ENCODE measurements around the gene CROCC2. TPM values are rescaled to one million over a fixed set of nuclear protein-coding genes. Genes with fewer than 3 reads are reported as not detected.

The CROCC2 gene
- total RNA-seq, 1 donor from 2014 or later, result 2.9 TPM

GRCh38 chr2:240879105-240879504 is 27.0 kb upstream of the CROCC2 start:
- DNase-seq (ENCODE audit: low spot score in 2 of 2), result no peak
- Histone ChIP-seq H3K27me3 (no peaks in the 10 kb centered on the region), H3K36me3 (no peaks in the 10 kb centered on the region), H3K4me3 (no peak overlapping the region), H3K27ac (no peak overlapping the region), H3K4me1 (no peaks in the 10 kb centered on the region), H3K9me3 (no peaks in the 10 kb centered on the region)
- TF ChIP-seq CTCF (IDR thresholded peaks at IDR 0.05), result no peak
- intact Hi-C loops (cut with DNase I), result no loop called here

DNA sequence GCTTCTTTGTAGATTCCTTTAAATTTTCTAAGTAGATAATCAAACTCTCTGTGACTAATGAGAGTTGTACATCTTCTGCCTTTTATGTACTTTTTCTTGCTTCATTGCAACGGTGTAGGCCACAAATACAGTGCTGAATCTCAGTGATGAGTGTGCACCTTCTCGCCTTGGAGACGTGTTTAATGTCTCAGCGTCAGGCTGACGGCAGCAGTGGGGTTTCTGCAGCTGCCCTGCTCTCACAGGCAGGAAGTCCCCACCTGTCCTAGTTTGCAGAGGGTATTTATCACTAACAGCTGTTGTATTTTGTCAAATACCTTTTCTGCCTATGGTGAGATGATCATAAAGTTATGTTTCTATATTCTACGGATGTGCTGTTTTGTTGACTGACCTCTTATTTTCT is 24.2 kb upstream of the CROCC2 start:
- intact Hi-C loops (cut with DNase I), result no loop called here
- Histone ChIP-seq H3K4me1 (no peaks in the 10 kb centered on the region), H3K4me3 (no peak overlapping the region), H3K27ac (no peak overlapping the region), H3K9me3 (no peaks in the 10 kb centered on the region), H3K36me3 (no peaks in the 10 kb centered on the region), H3K27me3 (no peaks in the 10 kb centered on the region)
- no peak for TF ChIP-seq CTCF (IDR thresholded peaks at IDR 0.05)
- DNase-seq (ENCODE audit: low spot score in 2 of 2), result no peak

- no peaks in the 10 kb centered on the region for H3K9me3 ChIP-seq
- H3K36me3 ChIP-seq, result no peaks in the 10 kb centered on the region
- intact Hi-C loops (cut with DNase I), result no loop called here
- no peak for DNase-seq (ENCODE audit: low spot score in 2 of 2)
- H3K27ac ChIP-seq, result no peak overlapping the region
- no peak overlapping the region for H3K4me3 ChIP-seq
- no peaks in the 10 kb centered on the region for H3K27me3 ChIP-seq
- no peak for TF ChIP-seq CTCF (IDR thresholded peaks at IDR 0.05)
- H3K4me1 ChIP-seq, result no peaks in the 10 kb centered on the region
Observed at GRCh38 chr2:240884221-240884620, 21.9 kb upstream of the CROCC2 start.

DNA sequence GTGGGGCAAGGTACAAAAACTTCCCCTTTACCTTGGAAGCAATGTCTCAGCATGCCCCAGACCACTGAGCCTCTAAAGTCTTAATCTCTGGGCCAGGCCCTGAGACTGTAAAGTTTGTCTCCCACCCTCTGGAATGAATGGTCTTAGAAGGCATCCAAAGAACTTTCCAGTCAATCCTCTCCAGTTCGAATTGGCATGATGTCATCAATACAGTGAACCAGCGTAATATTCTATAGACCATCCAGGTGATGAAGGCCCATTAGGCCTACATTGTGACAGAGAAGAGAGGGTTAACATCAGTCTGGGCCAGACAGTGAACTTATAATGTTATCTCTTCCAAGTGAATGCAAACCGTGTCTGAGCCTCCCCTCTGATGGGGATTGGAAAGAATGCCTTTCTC is 21.4 kb upstream of the CROCC2 start:
- no peaks in the 10 kb centered on the region for H3K36me3 ChIP-seq
- no peak overlapping the region for H3K4me3 ChIP-seq
- no peaks in the 10 kb centered on the region for H3K27me3 ChIP-seq
- no peaks in the 10 kb centered on the region for H3K4me1 ChIP-seq
- no peak overlapping the region for H3K27ac ChIP-seq
- DNase-seq (ENCODE audit: low spot score in 2 of 2), result no peak
- intact Hi-C loops (cut with DNase I), result no loop called here
- H3K9me3 ChIP-seq, result no peaks in the 10 kb centered on the region
- TF ChIP-seq CTCF (IDR thresholded peaks at IDR 0.05), result no peak

DNA sequence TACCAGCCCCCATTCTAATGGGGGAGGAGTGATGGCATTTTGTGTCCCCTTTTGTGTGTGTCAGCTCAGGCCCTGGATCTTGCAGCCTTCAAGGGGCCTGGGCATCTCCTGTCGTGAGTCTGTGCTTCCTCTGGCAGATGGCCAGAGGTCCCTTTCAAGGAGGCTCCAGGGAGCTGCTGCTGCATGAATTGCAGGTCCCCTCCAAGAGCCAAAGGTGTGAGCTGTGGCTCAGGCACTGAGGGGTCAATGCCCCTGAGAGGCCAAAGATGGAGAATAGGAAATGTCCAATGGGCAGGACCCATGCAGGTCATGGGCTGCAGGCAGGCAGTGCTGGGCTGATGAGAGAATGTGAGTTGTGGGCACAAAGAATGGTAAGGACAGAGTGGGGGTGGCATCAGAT is 20.6 kb upstream of the CROCC2 start:
- H3K27ac ChIP-seq, result no peak overlapping the region
- H3K9me3 ChIP-seq, result no peaks in the 10 kb centered on the region
- DNase-seq (ENCODE audit: low spot score in 2 of 2), result no peak
- no peaks in the 10 kb centered on the region for H3K4me1 ChIP-seq
- no peak overlapping the region for H3K4me3 ChIP-seq
- H3K27me3 ChIP-seq, result no peaks in the 10 kb centered on the region
- no peaks in the 10 kb centered on the region for H3K36me3 ChIP-seq
- no peak for TF ChIP-seq CTCF (IDR thresholded peaks at IDR 0.05)
- intact Hi-C loops (cut with DNase I), result no loop called here

GRCh38 chr2:240886023-240886565 is 20.0 kb upstream of the CROCC2 start:
- no peak for DNase-seq (ENCODE audit: low spot score in 2 of 2)
- H3K4me3 ChIP-seq, result no peak overlapping the region
- no peak for TF ChIP-seq CTCF (IDR thresholded peaks at IDR 0.05)
- intact Hi-C loops (cut with DNase I), result no loop called here
- H3K36me3 ChIP-seq, result no peaks in the 10 kb centered on the region
- no peaks in the 10 kb centered on the region for H3K4me1 ChIP-seq
- no peaks in the 10 kb centered on the region for H3K27me3 ChIP-seq
- no peaks in the 10 kb centered on the region for H3K9me3 ChIP-seq
- no peak overlapping the region for H3K27ac ChIP-seq

Measured in ascending aorta (tissue), 2 donors.